ENCODE results near the gene TLR9. TPM values are rescaled to one million over a fixed set of nuclear protein-coding genes. Genes with fewer than 3 reads are reported as not detected.

TLR9 gene
- total RNA-seq, 1 experiment from 2014 or later, result 26.5 TPM

DNA sequence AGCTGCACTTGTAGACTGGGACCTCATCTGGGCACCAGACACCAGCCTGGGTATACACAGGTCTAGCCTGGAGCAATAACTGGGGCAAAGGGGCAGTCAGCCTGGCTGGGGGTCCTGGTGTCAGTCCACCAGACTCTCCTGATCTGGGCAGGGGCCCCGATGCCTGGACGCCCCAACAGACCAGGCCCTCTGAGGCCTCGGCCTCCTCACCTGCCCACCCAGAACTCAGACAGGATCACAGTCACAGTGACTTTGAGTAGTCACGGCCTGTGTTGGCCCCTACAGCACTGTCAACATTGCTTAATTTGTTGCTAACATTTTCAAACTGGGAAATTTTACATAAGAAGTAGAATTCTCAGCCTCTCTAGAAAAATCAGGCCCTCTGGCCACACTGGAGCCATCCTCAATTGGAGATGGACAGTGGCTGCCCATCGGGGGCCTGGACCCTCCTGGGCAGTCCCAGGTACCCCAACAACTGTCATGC lies 7.7 kb upstream of the TLR9 start:
- 0 out of 2 replicates have a peak overlapping the region, but pooled peaks have one; percentile 24 for H3K27ac ChIP-seq (ENCODE audit: low read length)
- H4K20me1 ChIP-seq (ENCODE audit: insufficient read depth, low read depth, low read length), result peaks cover 9% of the 10 kb centered on the region; the same call in 1 of the 2 replicates
- H3K9me2 ChIP-seq (replicated peaks; ENCODE audit: insufficient read depth, low read length), result no peaks in the 10 kb centered on the region
- no peak overlapping the region for H3K4me3 ChIP-seq (ENCODE audit: low read length)
- H3K4me1 ChIP-seq (ENCODE audit: low read length), result peaks cover 46% of the 10 kb centered on the region
- H3K36me3 ChIP-seq (ENCODE audit: insufficient read depth, low read length), result peaks cover 5% of the 10 kb centered on the region
- H2AFZ ChIP-seq (ENCODE audit: low read length), result no peak overlapping the region
- no peak overlapping the region for H3K4me2 ChIP-seq (ENCODE audit: low read depth, low read length, poor library complexity, severe bottlenecking)
- H3K9ac ChIP-seq (ENCODE audit: low read length), result peak overlapping the region; percentile 16; the same call in 1 of the 2 replicates
- peaks cover 20% of the 10 kb centered on the region for H3K79me2 ChIP-seq (ENCODE audit: low read length)
- no peaks in the 10 kb centered on the region for H3K27me3 ChIP-seq (ENCODE audit: low read length)
- DNase-seq, result no peak
- H3K9me3 ChIP-seq (ENCODE audit: low read length), result no peaks in the 10 kb centered on the region

DNA sequence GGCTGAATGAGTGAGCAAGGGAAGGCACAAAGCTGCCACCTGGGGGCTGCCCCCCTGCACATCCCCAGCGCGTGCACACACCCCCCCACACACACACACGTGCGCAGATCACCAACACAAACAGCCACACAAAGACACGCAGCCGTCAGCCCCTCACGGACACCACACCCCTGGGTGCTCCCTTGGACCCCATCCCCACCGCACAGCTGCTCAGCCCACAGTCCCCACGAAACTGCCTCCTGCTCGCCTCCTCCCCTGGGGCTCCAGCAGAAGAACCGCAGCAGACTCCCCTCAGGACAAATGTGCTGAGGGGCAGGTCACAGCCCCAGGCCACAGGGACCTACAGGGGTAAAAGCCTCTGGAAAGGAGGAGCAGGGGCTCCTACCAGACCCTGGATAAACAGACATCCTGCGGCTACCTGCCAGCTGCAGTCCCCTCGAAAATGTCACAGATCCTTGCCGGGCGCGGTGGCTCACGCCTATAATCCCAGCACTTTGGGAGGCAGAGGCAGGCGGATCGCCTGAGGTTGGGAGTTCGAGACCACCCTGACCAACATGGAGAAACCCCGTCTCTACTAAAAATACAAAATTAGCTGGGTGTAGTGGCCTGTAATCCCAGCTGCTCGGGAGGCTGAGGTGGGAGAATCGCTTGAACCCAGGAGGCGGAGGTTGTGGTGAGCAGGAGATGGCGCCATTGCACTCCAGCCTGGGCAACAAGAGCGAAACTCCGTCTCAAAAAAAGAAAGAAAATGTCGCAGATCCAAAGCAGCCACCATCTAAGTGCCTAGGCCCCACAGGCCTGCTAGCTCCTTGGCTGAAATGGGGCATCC lies 7.0 kb upstream of the TLR9 start:
- Histone ChIP-seq H3K9me2 (replicated peaks; ENCODE audit: insufficient read depth, low read length) (no peaks in the 10 kb centered on the region), H3K79me2 (ENCODE audit: low read length) (peaks cover 14% of the 10 kb centered on the region), H3K4me3 (ENCODE audit: low read length) (no peak overlapping the region), H3K9ac (ENCODE audit: low read length) (peak overlapping the region; percentile 16; the same call in 1 of the 2 replicates), H3K27me3 (ENCODE audit: low read length) (no peaks in the 10 kb centered on the region), H4K20me1 (ENCODE audit: insufficient read depth, low read depth, low read length) (peaks cover 9% of the 10 kb centered on the region; the same call in 1 of the 2 replicates), H3K27ac (ENCODE audit: low read length) (peak overlapping the region; percentile 25), H3K9me3 (ENCODE audit: low read length) (no peaks in the 10 kb centered on the region), H3K4me2 (ENCODE audit: low read depth, low read length, poor library complexity, severe bottlenecking) (no peak overlapping the region), H2AFZ (ENCODE audit: low read length) (no peak overlapping the region), H3K36me3 (ENCODE audit: insufficient read depth, low read length) (peaks cover 5% of the 10 kb centered on the region), H3K4me1 (ENCODE audit: low read length) (peaks cover 46% of the 10 kb centered on the region)
- no peak for DNase-seq

DNA sequence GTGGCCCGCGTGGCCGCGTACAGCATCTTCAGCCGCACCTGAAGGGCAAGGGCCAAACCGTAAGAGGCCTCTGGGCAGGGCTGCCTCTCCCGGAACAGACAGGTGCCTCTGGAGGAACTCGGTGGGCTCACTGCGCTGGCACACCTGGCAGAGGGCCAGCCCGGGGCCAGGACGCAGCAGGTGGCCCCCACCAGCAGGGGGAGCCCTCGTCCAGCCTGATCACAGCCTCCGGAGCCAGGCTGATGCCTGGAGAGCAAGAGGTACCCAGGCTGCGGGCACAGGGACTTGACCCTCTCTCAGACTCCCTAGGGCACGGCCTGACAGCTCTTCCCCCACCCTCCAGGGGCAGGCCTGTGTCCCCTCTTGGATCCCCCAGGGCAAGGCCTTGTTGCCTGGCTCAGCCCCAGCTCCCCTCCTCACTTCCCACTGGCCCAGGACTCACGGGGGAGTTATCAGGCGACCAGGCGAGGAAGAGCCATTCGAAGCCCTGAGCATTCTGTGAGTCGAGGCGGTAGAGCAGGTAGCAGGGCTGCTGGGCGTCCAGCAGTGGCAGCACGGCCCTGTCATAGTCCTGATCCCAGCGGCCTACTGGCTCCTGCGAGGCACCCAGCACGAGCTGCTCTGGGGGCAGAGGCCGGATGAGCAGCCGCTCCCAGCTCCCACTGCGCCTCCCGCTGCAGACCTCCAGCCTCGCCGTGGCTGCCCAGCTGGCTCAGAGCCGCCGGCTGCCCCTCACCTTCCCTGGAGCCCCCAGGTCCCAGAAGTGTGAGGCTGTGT lies 6.2 kb upstream of the TLR9 start:
- peak overlapping the region; percentile 33; the same call in 1 of the 2 replicates for H3K27ac ChIP-seq (ENCODE audit: low read length)
- H3K79me2 ChIP-seq (ENCODE audit: low read length), result peaks cover 6% of the 10 kb centered on the region
- H3K9me3 ChIP-seq (ENCODE audit: low read length), result no peaks in the 10 kb centered on the region
- H3K4me2 ChIP-seq (ENCODE audit: low read depth, low read length, poor library complexity, severe bottlenecking), result no peak overlapping the region
- H3K9ac ChIP-seq (ENCODE audit: low read length), result no peak overlapping the region
- peaks cover 5% of the 10 kb centered on the region for H3K36me3 ChIP-seq (ENCODE audit: insufficient read depth, low read length)
- H3K4me1 ChIP-seq (ENCODE audit: low read length), result peaks cover 46% of the 10 kb centered on the region
- H3K9me2 ChIP-seq (replicated peaks; ENCODE audit: insufficient read depth, low read length), result no peaks in the 10 kb centered on the region
- no peak overlapping the region for H3K4me3 ChIP-seq (ENCODE audit: low read length)
- H2AFZ ChIP-seq (ENCODE audit: low read length), result no peak overlapping the region
- H4K20me1 ChIP-seq (ENCODE audit: insufficient read depth, low read depth, low read length), result peaks cover 9% of the 10 kb centered on the region; the same call in 1 of the 2 replicates
- DNase-seq, result peak; percentile 93
- no peaks in the 10 kb centered on the region for H3K27me3 ChIP-seq (ENCODE audit: low read length)

DNA sequence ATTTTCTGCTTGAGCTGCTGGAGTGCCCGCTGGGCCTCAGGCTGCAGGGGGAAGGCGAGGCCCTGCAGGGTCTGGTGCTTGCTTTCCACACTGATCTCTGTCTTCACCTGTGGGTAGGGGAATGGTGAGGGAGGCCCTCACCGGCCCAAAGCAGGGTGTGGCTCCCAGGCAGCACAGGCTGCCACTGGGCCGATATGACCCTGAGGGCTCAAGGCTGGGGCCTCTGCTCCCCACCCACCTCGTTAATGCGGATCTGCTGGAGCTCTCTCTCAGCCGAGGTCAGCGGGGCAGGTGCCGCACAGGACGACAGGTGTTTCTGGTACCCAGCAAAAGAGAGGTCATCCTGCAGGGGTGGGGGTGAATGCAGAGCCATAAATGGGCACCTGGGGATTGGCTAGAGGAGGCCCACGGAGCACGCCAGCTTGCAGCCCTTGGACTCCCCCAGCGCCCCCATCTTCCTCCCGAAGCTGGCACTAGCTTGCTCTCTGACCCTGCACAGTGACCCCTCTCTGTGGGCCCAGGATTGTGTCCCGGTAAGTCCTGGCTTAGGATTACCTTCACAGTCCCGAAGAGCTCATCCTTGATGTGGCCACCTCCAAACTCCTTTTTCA lies 5.5 kb upstream of the TLR9 start:
- H3K79me2 ChIP-seq (ENCODE audit: low read length), result no peaks in the 10 kb centered on the region; the same call in 1 of the 2 replicates
- peaks cover 5% of the 10 kb centered on the region for H3K36me3 ChIP-seq (ENCODE audit: insufficient read depth, low read length)
- H3K9me3 ChIP-seq (ENCODE audit: low read length), result no peaks in the 10 kb centered on the region
- H3K4me2 ChIP-seq (ENCODE audit: low read depth, low read length, poor library complexity, severe bottlenecking), result no peak overlapping the region
- H4K20me1 ChIP-seq (ENCODE audit: insufficient read depth, low read depth, low read length), result peaks cover 9% of the 10 kb centered on the region; the same call in 1 of the 2 replicates
- H3K4me3 ChIP-seq (ENCODE audit: low read length), result no peak overlapping the region
- peaks cover 52% of the 10 kb centered on the region for H3K4me1 ChIP-seq (ENCODE audit: low read length)
- H3K9me2 ChIP-seq (replicated peaks; ENCODE audit: insufficient read depth, low read length), result no peaks in the 10 kb centered on the region
- 0 out of 2 replicates have a peak overlapping the region, but pooled peaks have one; percentile 33 for H3K27ac ChIP-seq (ENCODE audit: low read length)
- H2AFZ ChIP-seq (ENCODE audit: low read length), result no peak overlapping the region
- DNase-seq, result no peak
- H3K27me3 ChIP-seq (ENCODE audit: low read length), result no peaks in the 10 kb centered on the region
- H3K9ac ChIP-seq (ENCODE audit: low read length), result no peak overlapping the region

DNA sequence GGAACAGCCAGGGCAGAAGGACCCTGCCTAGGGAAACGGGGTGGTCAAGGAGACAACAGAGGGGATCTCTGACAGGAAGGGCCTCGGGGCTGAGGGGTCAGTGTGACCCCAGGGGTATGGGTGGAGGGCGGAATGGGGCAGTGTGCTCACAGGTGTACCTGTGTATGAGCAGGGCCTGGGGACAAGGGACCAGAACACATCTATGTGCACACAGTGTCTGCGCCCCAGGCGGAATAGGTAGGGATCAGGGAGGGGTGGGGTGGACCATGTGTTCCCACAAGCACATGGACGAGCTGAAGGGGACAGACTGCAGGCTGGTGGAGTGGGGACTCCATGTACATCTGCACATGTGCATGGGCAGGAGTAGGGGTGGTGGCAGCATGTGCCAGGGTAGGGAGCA lies 5.0 kb upstream of the TLR9 start:
- Histone ChIP-seq H3K9ac (ENCODE audit: low read length) (no peak overlapping the region), H3K79me2 (ENCODE audit: low read length) (no peaks in the 10 kb centered on the region; the same call in 1 of the 2 replicates), H3K4me3 (ENCODE audit: low read length) (no peak overlapping the region), H3K9me2 (replicated peaks; ENCODE audit: insufficient read depth, low read length) (no peaks in the 10 kb centered on the region), H4K20me1 (ENCODE audit: insufficient read depth, low read depth, low read length) (peaks cover 9% of the 10 kb centered on the region; the same call in 1 of the 2 replicates), H3K9me3 (ENCODE audit: low read length) (no peaks in the 10 kb centered on the region), H3K27me3 (ENCODE audit: low read length) (no peaks in the 10 kb centered on the region), H3K4me2 (ENCODE audit: low read depth, low read length, poor library complexity, severe bottlenecking) (no peak overlapping the region), H3K4me1 (ENCODE audit: low read length) (peaks cover 56% of the 10 kb centered on the region), H3K36me3 (ENCODE audit: insufficient read depth, low read length) (peaks cover 5% of the 10 kb centered on the region), H2AFZ (ENCODE audit: low read length) (no peak overlapping the region), H3K27ac (ENCODE audit: low read length) (no peak overlapping the region)
- DNase-seq, result no peak

DNA sequence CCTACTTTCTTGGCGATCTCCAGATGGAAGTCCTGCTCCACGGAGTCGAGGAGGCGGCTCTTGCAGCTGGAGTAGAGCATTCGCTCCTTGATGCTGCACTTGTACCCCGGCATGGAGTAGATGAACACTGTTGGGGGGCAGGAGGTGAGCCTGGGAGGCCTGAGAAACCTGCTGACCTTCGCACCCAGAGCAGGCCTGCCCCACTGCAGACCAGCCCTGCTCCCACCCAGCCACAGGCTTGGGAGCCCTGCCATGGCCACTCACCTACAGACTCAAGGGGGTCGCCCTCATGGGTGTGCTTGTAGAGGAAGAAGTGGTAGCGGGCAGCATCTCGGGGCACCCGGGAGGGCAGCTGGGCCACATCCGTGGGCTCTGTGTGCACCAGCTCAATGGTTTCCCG lies 4.2 kb upstream of the TLR9 start:
- H3K4me3 ChIP-seq (ENCODE audit: low read length), result no peak overlapping the region
- no peak overlapping the region for H2AFZ ChIP-seq (ENCODE audit: low read length)
- H3K9me2 ChIP-seq (replicated peaks; ENCODE audit: insufficient read depth, low read length), result no peaks in the 10 kb centered on the region
- H3K79me2 ChIP-seq (ENCODE audit: low read length), result peaks cover 7% of the 10 kb centered on the region
- H3K9ac ChIP-seq (ENCODE audit: low read length), result no peak overlapping the region
- no peak for DNase-seq
- H3K27ac ChIP-seq (ENCODE audit: low read length), result no peak overlapping the region
- no peaks in the 10 kb centered on the region for H3K27me3 ChIP-seq (ENCODE audit: low read length)
- no peak overlapping the region for H3K4me2 ChIP-seq (ENCODE audit: low read depth, low read length, poor library complexity, severe bottlenecking)
- H4K20me1 ChIP-seq (ENCODE audit: insufficient read depth, low read depth, low read length), result peaks cover 10% of the 10 kb centered on the region
- H3K4me1 ChIP-seq (ENCODE audit: low read length), result peaks cover 57% of the 10 kb centered on the region
- H3K36me3 ChIP-seq (ENCODE audit: insufficient read depth, low read length), result peaks cover 6% of the 10 kb centered on the region
- no peaks in the 10 kb centered on the region for H3K9me3 ChIP-seq (ENCODE audit: low read length)

DNA sequence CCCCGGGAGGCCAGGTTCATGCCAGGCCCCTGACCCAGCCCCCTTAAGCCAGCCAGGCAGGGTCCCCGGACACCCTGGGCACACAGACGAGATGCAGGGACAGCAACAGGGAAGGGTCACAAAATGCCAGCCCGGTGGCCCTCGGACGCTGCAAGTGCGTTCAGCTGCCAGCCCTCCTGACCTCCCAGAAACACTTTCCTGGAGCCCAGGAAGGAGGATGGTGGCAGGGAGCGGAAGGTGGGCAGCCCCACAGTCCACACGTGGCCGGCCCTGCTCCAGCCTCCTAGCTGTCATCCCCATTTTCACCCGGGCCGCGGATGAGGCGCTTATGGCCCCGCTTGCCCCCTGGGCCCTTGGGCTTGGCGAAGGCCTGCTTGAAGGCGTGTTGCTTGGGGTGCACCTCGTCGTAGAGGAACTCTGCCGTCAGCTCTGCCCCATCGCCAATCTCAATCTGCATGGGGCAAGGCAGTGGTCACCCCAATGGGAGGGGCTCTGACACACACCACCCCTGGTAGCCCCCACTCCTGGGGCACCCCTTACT lies 3.4 kb upstream of the TLR9 start:
- Histone ChIP-seq H3K4me2 (ENCODE audit: low read depth, low read length, poor library complexity, severe bottlenecking) (no peak overlapping the region), H3K4me3 (ENCODE audit: low read length) (no peak overlapping the region), H3K79me2 (ENCODE audit: low read length) (peaks cover 16% of the 10 kb centered on the region), H3K36me3 (ENCODE audit: insufficient read depth, low read length) (peaks cover 13% of the 10 kb centered on the region), H3K27ac (ENCODE audit: low read length) (peak overlapping the region; percentile 99; the same call in 1 of the 2 replicates), H3K9me3 (ENCODE audit: low read length) (no peaks in the 10 kb centered on the region), H3K27me3 (ENCODE audit: low read length) (no peaks in the 10 kb centered on the region), H3K9me2 (replicated peaks; ENCODE audit: insufficient read depth, low read length) (no peaks in the 10 kb centered on the region), H3K4me1 (ENCODE audit: low read length) (peaks cover 65% of the 10 kb centered on the region), H3K9ac (ENCODE audit: low read length) (no peak overlapping the region), H2AFZ (ENCODE audit: low read length) (no peak overlapping the region), H4K20me1 (ENCODE audit: insufficient read depth, low read depth, low read length) (peaks cover 19% of the 10 kb centered on the region)
- DNase-seq, result no peak

Data from Karpas-422 (cell line).